Measurements from ENCODE around the gene PSMD1.
"Not testable (repeated sequence)": the region's sequence is repeated elsewhere in the genome, so short reads cannot be mapped to it uniquely, and the experiment has no call there.

Gene PSMD1

GRCh38 chr2:231018184-231018583, 38.5 kb upstream of the PSMD1 start:
- H3K9me3 ChIP-seq (ENCODE audit: control insufficient read depth, insufficient read depth, low read depth, low read length) = no peaks in the 10 kb centered on the region
- H3K36me3 ChIP-seq (ENCODE audit: control insufficient read depth in 2 of 2, insufficient read depth in 1 of 2, low read length in 2 of 2) = no peaks in the 10 kb centered on the region
- H3K4me3 ChIP-seq (ENCODE audit: low read depth, low read length) = no peak overlapping the region
- H3K27ac ChIP-seq (ENCODE audit: extremely low read depth, low read depth, low read length) = no peak overlapping the region
- ChIA-PET CTCF (interaction anchor here (1.7 kb wide), 1 partner anchor 194 kb away, joined by 8 read pairs; no protein-coding TSS in a partner anchor), POLR2A (no interaction called here)
- no peak for TF ChIP-seq ZNF366 (tag by site-specific recombination; conservative IDR thresholded peaks at IDR 0.05)
- no peak for TF ChIP-seq TRIM28 (IDR thresholded peaks at IDR 0.05; ENCODE audit: borderline replicate concordance, low read length)
- no peak for TF ChIP-seq ZNF473 (tag by site-specific recombination; IDR thresholded peaks at IDR 0.05)
- TF ChIP-seq ZNF777 (tag by site-specific recombination; IDR thresholded peaks at IDR 0.05; ENCODE audit: borderline replicate concordance) = no peak
- TF ChIP-seq ZNF530 (tag by site-specific recombination; IDR thresholded peaks at IDR 0.05; ENCODE audit: low read depth) = peak; percentile 93
- no peak for TF ChIP-seq ZNF112 (tag by site-specific recombination; IDR thresholded peaks at IDR 0.05)
- no peak for TF ChIP-seq ZNF311 (tag by site-specific recombination; IDR thresholded peaks at IDR 0.05; ENCODE audit: borderline replicate concordance)
- TF ChIP-seq ZNF707 (tag by site-specific recombination; IDR thresholded peaks at IDR 0.05) = no peak
- no peaks in the 10 kb centered on the region; the same call in 1 of the 2 replicates for H3K4me1 ChIP-seq (ENCODE audit: control insufficient read depth, insufficient read depth, low read length)

GRCh38 chr2:231025059-231025458, 31.6 kb upstream of the PSMD1 start:
- H3K4me1 ChIP-seq (ENCODE audit: control insufficient read depth, insufficient read depth, low read length); POLR2A ChIA-PET; H3K36me3 ChIP-seq (ENCODE audit: control insufficient read depth in 2 of 2, insufficient read depth in 1 of 2, low read length in 2 of 2); H3K9me3 ChIP-seq (ENCODE audit: control insufficient read depth, insufficient read depth, low read depth, low read length); H3K27ac ChIP-seq (ENCODE audit: extremely low read depth, low read depth, low read length); H3K4me3 ChIP-seq (ENCODE audit: low read depth, low read length): not testable (repeated sequence)
- CTCF ChIA-PET = interaction anchor here (0.9 kb wide), 1 partner anchor 8 kb away, joined by 3 read pairs; no protein-coding TSS in a partner anchor

GRCh38 chr2:231028889-231029288, 27.8 kb upstream of the PSMD1 start:
- no peaks in the 10 kb centered on the region for H3K4me1 ChIP-seq (ENCODE audit: control insufficient read depth, insufficient read depth, low read length)

GRCh38 chr2:231029563-231029962, 27.1 kb upstream of the PSMD1 start:
- no peak overlapping the region for H3K27ac ChIP-seq (ENCODE audit: extremely low read depth, low read depth, low read length)
- ChIA-PET POLR2A (no interaction called here), CTCF (interaction anchor here (1.0 kb wide), 1 partner anchor 23 kb away, joined by 3 read pairs; no protein-coding TSS in a partner anchor)
- no peak overlapping the region for H3K4me3 ChIP-seq (ENCODE audit: low read depth, low read length)
- no peaks in the 10 kb centered on the region for H3K9me3 ChIP-seq (ENCODE audit: control insufficient read depth, insufficient read depth, low read depth, low read length)
- TF ChIP-seq ZFHX2 (tag by site-specific recombination; conservative IDR thresholded peaks at IDR 0.05) (peak; percentile 43; the same call in 1 of the 2 replicates), EGR2 (tag by site-specific recombination; IDR thresholded peaks at IDR 0.05; ENCODE audit: low read depth) (peak; percentile 44), ZNF510 (tag by site-specific recombination; IDR thresholded peaks at IDR 0.05; ENCODE audit: insufficient replicate concordance) (no peak)
- H3K36me3 ChIP-seq (ENCODE audit: control insufficient read depth in 2 of 2, insufficient read depth in 1 of 2, low read length in 2 of 2) = no peaks in the 10 kb centered on the region
- 0 out of 2 replicates have a peak, but pooled peaks cover 2% of the 10 kb centered on the region for H3K4me1 ChIP-seq (ENCODE audit: control insufficient read depth, insufficient read depth, low read length)

More at GRCh38 chr2:231028889-231029288, 27.8 kb upstream of the PSMD1 start:
- TF ChIP-seq ZNF280C (tag by site-specific recombination; IDR thresholded peaks at IDR 0.05) = no peak
- TF ChIP-seq SETDB1 (IDR thresholded peaks at IDR 0.05; ENCODE audit: insufficient read length, low read length) = no peak
- peak; percentile 88 for TF ChIP-seq ZNF623 (tag by site-specific recombination; IDR thresholded peaks at IDR 0.05)
- POLR2A ChIA-PET = no interaction called here
- Histone ChIP-seq H3K9me3 (ENCODE audit: control insufficient read depth, insufficient read depth, low read depth, low read length) (no peaks in the 10 kb centered on the region), H3K27ac (ENCODE audit: extremely low read depth, low read depth, low read length) (no peak overlapping the region), H3K4me3 (ENCODE audit: low read depth, low read length) (no peak overlapping the region), H3K36me3 (ENCODE audit: control insufficient read depth in 2 of 2, insufficient read depth in 1 of 2, low read length in 2 of 2) (no peaks in the 10 kb centered on the region)
- CTCF ChIA-PET = interaction anchor here (0.7 kb wide), 2 partner anchors 31 to 160 kb away, joined by 3 read pairs; no protein-coding TSS in a partner anchor
